Posterior cingulate gyrus (tissue), 11 donors: ENCODE measurements around the gene ZAP70.

Source experiments
- DNase-seq, 10 donors: peaks; one replicate each; pipeline versions ENCODE4 v3.0.0 to v3.0.0-alpha.2; 2020 to 2021; ENCODE audit warnings: mixed read lengths in 3 of 10
- intact Hi-C: fragments of 100-400 bp; cut with DNase I; formaldehyde crosslinking; loops from one replicate; pipeline ENCODE4 v1.15.1; 2023

The ZAP70 gene

DNA sequence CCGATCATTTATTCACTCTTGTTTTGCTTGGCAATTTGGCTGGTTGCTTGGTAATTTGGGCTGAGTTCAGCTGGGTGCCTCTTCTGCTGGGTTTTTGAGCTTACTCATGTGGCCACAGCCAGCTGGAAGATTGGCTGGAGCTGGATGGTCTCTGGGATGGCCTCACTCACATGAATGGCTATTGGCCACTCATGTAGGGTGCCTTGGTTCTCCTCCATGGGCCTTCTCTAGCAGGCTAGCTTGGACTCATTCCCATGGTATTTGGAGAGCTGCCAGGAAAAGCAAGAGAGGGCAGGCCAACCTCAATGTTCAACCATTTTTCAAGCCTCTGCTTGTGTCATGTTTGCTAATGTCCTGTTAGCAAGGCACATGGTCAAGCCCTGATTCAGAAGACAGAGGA lies 16.9 kb downstream of the ZAP70 start:
- intact Hi-C loops = no loop called here
- DNase-seq = peak in 1 of 10 donors; percentile 2

GRCh38 chr2:97731274-97732020 lies 18.1 kb downstream of the ZAP70 start:
- DNase-seq = peak in 3 of 10 donors; percentile 9 to 52 (median 37)
- intact Hi-C loops = no loop called here

DNA sequence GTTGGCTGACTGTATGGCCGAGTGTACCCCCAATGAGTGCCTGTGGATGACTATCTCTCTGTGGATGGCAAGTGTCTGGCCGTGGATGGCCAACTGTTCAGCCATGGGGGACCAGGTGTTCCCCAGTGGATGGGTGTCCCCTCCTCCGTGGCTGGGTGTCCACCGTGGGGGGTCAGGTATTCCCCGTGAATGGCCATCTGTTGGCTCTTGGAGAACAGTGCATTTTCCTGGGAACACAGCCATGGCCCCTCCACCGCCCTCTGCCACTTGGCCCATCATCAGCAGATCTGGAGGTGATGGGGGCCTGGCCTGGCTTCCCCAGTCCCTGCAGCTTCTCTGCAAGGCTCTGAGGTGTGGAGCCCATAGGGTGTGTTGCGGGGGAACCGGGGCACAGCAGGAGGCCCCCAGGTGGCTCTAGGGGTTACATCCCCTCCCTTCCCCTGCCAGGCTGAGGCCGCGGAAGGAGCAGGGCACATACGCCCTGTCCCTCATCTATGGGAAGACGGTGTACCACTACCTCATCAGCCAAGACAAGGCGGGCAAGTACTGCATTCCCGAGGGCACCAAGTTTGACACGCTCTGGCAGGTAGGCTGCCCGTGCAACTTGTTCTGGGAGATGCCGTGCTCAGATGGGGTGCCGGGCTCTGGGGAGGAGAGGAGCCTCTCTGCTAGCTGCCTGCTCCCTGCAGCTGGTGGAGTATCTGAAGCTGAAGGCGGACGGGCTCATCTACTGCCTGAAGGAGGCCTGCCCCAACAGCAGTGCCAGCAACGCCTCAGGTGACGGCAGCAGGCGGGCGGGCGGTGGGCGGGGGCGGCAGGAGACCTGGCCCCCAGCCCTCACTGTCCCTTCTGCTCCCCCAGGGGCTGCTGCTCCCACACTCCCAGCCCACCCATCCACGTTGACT lies 19.3 kb downstream of the ZAP70 start:
- intact Hi-C loops = no loop called here
- DNase-seq = peak in 2 of 10 donors; percentile 37 to 77

DNA sequence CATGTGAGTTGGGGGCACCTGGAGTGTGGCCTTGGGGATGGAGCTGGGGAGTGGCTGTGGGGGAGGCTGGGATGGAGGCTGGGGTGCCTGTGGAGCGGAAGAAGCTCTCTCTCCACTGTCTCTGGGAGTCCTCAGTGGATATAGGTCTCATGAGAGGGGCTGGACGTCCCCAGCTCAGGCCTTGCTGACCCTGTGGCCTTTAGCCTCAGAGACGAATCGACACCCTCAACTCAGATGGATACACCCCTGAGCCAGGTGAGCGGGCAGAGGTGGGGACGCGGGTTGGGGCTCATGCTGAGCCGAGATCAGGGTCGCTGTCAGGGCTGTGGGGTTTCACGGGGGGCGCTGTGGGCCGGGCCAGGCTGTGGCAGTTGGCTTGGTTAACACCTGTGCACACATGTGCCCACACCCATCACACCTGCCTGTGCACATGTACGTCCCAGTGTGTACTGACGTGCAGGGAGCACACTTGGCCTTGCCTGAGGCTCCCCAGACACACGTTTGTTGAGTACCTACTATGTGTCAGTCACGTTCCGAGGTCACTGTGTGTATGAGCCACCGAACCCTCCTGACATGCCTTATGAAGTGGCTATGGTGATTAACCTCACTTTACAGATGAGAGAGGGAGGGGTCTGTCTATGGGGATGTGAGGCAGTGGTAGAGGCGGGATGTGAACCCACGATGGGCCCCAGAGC lies 20.1 kb downstream of the ZAP70 start:
- peak in 1 of 10 donors; percentile 39 for DNase-seq
- intact Hi-C loops = no loop called here

GRCh38 chr2:97734061-97735051 lies 21.0 kb downstream of the ZAP70 start:
- DNase-seq = peak in 3 of 10 donors; percentile 39 to 61 (median 41)
- intact Hi-C loops = no loop called here

DNA sequence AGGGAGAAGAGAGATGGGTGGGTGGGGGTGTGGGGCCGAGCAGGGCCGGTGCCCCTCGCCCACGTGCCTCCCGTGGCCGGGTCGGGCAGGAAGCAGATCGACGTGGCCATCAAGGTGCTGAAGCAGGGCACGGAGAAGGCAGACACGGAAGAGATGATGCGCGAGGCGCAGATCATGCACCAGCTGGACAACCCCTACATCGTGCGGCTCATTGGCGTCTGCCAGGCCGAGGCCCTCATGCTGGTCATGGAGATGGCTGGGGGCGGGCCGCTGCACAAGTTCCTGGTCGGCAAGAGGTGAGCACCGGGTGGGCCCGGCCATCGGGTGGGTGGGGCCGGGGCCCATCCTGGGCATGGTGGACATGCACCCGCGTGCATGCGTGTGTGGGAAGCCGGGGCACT lies 21.8 kb downstream of the ZAP70 start:
- intact Hi-C loops = no loop called here
- DNase-seq = peak in 2 of 10 donors; percentile 68 to 70

GRCh38 chr2:97736185-97736584 lies 22.8 kb downstream of the ZAP70 start:
- intact Hi-C loops = no loop called here
- peak in 1 of 10 donors; percentile 22 for DNase-seq

GRCh38 chr2:97736608-97737330 lies 23.4 kb downstream of the ZAP70 start:
- peak in 3 of 10 donors; percentile 42 to 72 (median 67) for DNase-seq

GRCh38 chr2:97737421-97738178 lies 24.2 kb downstream of the ZAP70 start:
- DNase-seq = peak in 3 of 10 donors; percentile 50 to 85 (median 69)

More at GRCh38 chr2:97736608-97737330, 23.4 kb downstream of the ZAP70 start:
- intact Hi-C loops = no loop called here

DNA sequence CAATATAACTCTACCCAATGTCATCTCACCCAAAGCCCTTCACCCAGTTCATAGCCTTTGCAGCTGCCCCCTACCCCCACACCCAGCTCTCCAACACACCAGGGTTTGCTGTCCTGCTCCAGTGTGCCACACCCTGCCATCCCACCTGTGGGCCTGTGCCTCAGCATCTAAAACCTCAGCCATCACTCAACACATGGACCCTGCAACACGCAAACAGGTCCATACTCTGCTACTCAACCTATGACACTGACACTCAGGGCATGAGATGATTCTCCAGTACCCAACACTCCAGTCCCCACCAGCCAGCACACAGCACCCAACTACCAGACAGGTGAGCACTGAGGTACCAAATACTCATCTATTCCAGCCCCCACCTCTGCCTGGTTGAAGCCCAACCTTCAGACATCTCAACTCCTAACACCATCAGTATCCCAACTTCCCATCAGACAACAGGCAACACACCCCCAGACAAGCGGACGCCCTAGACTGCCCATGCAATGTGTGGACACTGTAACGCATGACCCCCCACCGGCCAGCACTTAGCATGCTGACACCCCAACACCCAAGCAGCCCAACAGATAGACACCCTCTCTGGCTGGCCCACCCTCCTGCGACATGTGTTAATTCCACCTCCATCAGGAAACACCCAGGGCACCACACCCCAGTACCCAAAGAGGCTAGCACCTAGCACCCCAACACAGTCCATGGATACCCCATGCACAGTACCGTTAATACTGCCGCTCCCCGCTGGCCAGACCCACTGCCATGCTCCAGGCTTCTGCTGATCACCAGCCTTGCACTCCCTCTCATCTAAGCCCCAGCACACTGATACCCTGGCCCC lies 25.0 kb downstream of the ZAP70 start:
- intact Hi-C loops = no loop called here
- DNase-seq = peak in 3 of 10 donors; percentile 54 to 72 (median 62)

More at GRCh38 chr2:97737421-97738178, 24.2 kb downstream of the ZAP70 start:
- intact Hi-C loops = no loop called here

GRCh38 chr2:97739020-97739892 lies 25.9 kb downstream of the ZAP70 start:
- intact Hi-C loops = no loop called here
- DNase-seq = peak in 2 of 10 donors; percentile 72 to 76

GRCh38 chr2:97739893-97740245 lies 26.5 kb downstream of the ZAP70 start:
- DNase-seq = peak in 2 of 10 donors; percentile 49 to 50
- intact Hi-C loops = no loop called here

GRCh38 chr2:97740590-97741182 lies 27.3 kb downstream of the ZAP70 start:
- DNase-seq = peak in 4 of 10 donors; percentile 26 to 77 (median 54)
- intact Hi-C loops = no loop called here

DNA sequence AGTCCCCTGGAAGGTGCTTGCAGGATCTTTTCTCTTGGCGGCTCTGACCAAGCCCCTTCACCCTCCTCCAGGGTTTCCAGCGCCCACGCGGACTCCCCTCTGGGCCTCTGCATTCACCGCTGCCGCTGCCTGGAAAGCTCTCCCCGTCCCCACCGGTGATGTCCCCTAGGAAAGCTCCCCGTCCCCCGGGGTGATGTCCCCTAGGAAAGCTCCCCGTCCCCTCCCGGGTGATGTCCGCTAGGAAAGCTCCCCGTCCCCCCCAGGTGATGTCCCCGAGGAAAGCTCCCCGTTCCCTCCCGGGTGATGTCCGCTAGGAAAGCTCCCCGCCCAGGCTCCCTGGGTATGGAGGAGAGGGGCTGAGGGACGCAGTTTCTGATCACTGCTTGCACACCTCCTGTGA lies 27.9 kb downstream of the ZAP70 start:
- DNase-seq = peak in 2 of 10 donors; percentile 55 to 72

DNA sequence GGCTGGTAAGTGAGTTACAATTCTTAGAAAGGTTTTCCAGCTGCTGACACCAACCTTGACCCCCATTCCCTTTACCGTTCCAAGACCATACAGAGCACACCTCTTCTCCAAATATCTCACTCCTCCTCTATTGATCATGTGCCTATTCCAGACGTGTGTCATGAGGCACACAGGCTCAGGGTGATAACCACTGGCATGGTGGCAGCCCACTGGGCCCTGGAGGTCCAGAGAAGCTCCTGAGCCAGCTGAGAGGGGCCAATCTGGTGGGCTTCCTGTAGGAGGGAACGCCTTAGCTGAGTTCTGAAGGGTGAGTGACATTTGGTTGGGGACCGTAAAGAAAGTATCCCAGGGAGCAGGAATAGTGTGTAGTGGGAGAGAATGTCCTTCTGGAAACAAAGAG lies 28.3 kb downstream of the ZAP70 start:
- intact Hi-C loops = no loop called here
- DNase-seq = peak in 2 of 10 donors; percentile 29 to 30

More for the DNA sequence above, 27.9 kb downstream of the ZAP70 start:
- intact Hi-C loops = no loop called here
